ENCODE results near the gene TRIM40. TPM values are rescaled to one million over a fixed set of nuclear protein-coding genes. Genes with fewer than 3 reads are reported as not detected.
"Not testable (repeated sequence)": the region's sequence is repeated elsewhere in the genome, so short reads cannot be mapped to it uniquely, and the experiment has no call there.

The TRIM40 gene
- total and polyA plus RNA-seq, 5 donors from 2014 or later = 0.39 TPM; not detected in 4

- Mint-ChIP-seq H3K9me3 (peaks cover 0 to 1% (median 0%) of the 10 kb centered on the region in 7 donors), H3K4me3 (peak overlapping the region in 1 of 4 donors; percentile 32)
These were observed 31.3 kb upstream of the TRIM40 start for GRCh38 chr6:30104661-30105060.

GRCh38 chr6:30111266-30111856 lies 24.6 kb upstream of the TRIM40 start:
- Mint-ChIP-seq H3K4me1 (peaks cover 0 to 9% (median 0%) of the 10 kb centered on the region in 4 donors), H3K36me3 (no peaks in the 10 kb centered on the region), H3K9me3 (no peaks in the 10 kb centered on the region), H3K27ac (no peak overlapping the region), H3K4me3 (no peak overlapping the region), H3K27me3 (peaks cover 81% of the 10 kb centered on the region)
- Histone ChIP-seq H3K36me3 (ENCODE audit: control insufficient read depth, insufficient read depth, low read length) (no peaks in the 10 kb centered on the region), H3K27ac (ENCODE audit: insufficient read depth, low read length, poor library complexity, severe bottlenecking) (no peak overlapping the region), H3K4me3 (ENCODE audit: low read depth, low read length) (no peak overlapping the region), H3K9me3 (ENCODE audit: control insufficient read depth in 2 of 2, low read length in 2 of 2) (no peaks in the 10 kb centered on the region), H3K27me3 (ENCODE audit: control insufficient read depth, insufficient read depth, low read length) (peaks cover 34% of the 10 kb centered on the region), H3K4me1 (ENCODE audit: control insufficient read depth, insufficient read depth, low read length, poor library complexity, severe bottlenecking) (no peaks in the 10 kb centered on the region)
- DNase-seq = no peak
- ATAC-seq (ENCODE audit: low read depth in 2 of 2) = no peak

More at GRCh38 chr6:30104661-30105060, 31.3 kb upstream of the TRIM40 start:
- H3K9me3 ChIP-seq (ENCODE audit: control insufficient read depth in 2 of 2, low read length in 2 of 2) = no peaks in the 10 kb centered on the region
- no peak for ATAC-seq (ENCODE audit: low read depth in 2 of 2)
- H3K27me3 ChIP-seq (ENCODE audit: control insufficient read depth, insufficient read depth, low read length) = peaks cover 33% of the 10 kb centered on the region
- peaks cover 37% of the 10 kb centered on the region for H3K4me1 ChIP-seq (ENCODE audit: control insufficient read depth, insufficient read depth, low read length, poor library complexity, severe bottlenecking)
- H3K36me3 ChIP-seq (ENCODE audit: control insufficient read depth, insufficient read depth, low read length) = no peaks in the 10 kb centered on the region
- no peak overlapping the region for H3K27ac ChIP-seq (ENCODE audit: insufficient read depth, low read length, poor library complexity, severe bottlenecking)
- no peak overlapping the region for H3K27ac Mint-ChIP-seq
- no peak overlapping the region for H3K4me3 ChIP-seq (ENCODE audit: low read depth, low read length)
- H3K4me1 Mint-ChIP-seq = peaks cover 12 to 37% (median 27%) of the 10 kb centered on the region in 4 donors
- H3K36me3 Mint-ChIP-seq = no peaks in the 10 kb centered on the region
- H3K27me3 Mint-ChIP-seq = peaks cover 80% of the 10 kb centered on the region
- DNase-seq = no peak

GRCh38 chr6:30112402-30112994 lies 23.4 kb upstream of the TRIM40 start:
- Histone ChIP-seq H3K9me3 (ENCODE audit: control insufficient read depth in 2 of 2, low read length in 2 of 2) (no peaks in the 10 kb centered on the region), H3K36me3 (ENCODE audit: control insufficient read depth, insufficient read depth, low read length) (no peaks in the 10 kb centered on the region), H3K4me3 (ENCODE audit: low read depth, low read length) (no peak overlapping the region), H3K4me1 (ENCODE audit: control insufficient read depth, insufficient read depth, low read length, poor library complexity, severe bottlenecking) (no peaks in the 10 kb centered on the region), H3K27ac (ENCODE audit: insufficient read depth, low read length, poor library complexity, severe bottlenecking) (no peak overlapping the region), H3K27me3 (ENCODE audit: control insufficient read depth, insufficient read depth, low read length) (peaks cover 34% of the 10 kb centered on the region)
- Mint-ChIP-seq H3K9me3 (no peaks in the 10 kb centered on the region), H3K36me3 (no peaks in the 10 kb centered on the region), H3K4me1 (peaks cover 0 to 9% (median 0%) of the 10 kb centered on the region in 4 donors), H3K27me3 (peaks cover 70% of the 10 kb centered on the region), H3K27ac (no peak overlapping the region), H3K4me3 (no peak overlapping the region)
- ATAC-seq (ENCODE audit: low read depth in 2 of 2) = no peak
- no peak for DNase-seq

GRCh38 chr6:30113003-30113759 lies 22.8 kb upstream of the TRIM40 start, which contains the start of gene TRIM31:
Gene TRIM31 (minus strand): TSS chr6:30113090. CDS start chr6:30112805, 285 bp downstream.
- no peak within 1 kb of the TSS for H3K27ac Mint-ChIP-seq
- no peak within 1 kb of the TSS for H3K4me3 ChIP-seq (ENCODE audit: low read depth, low read length)

GRCh38 chr6:30113841-30114240 lies 22.1 kb upstream of the TRIM40 start:
- H3K4me3 Mint-ChIP-seq = no peak overlapping the region
- H3K27ac Mint-ChIP-seq = no peak overlapping the region
- Histone ChIP-seq H3K27ac (ENCODE audit: insufficient read depth, low read length, poor library complexity, severe bottlenecking) (no peak overlapping the region), H3K27me3 (ENCODE audit: control insufficient read depth, insufficient read depth, low read length) (peaks cover 31% of the 10 kb centered on the region), H3K4me1 (ENCODE audit: control insufficient read depth, insufficient read depth, low read length, poor library complexity, severe bottlenecking) (no peaks in the 10 kb centered on the region), H3K4me3 (ENCODE audit: low read depth, low read length) (no peak overlapping the region), H3K36me3 (ENCODE audit: control insufficient read depth, insufficient read depth, low read length) (no peaks in the 10 kb centered on the region), H3K9me3 (ENCODE audit: control insufficient read depth in 2 of 2, low read length in 2 of 2) (no peaks in the 10 kb centered on the region)
- no peaks in the 10 kb centered on the region for H3K36me3 Mint-ChIP-seq
- no peaks in the 10 kb centered on the region for H3K9me3 Mint-ChIP-seq
- ATAC-seq (ENCODE audit: low read depth in 2 of 2) (no peak), DNase-seq (no peak)
- H3K4me1 Mint-ChIP-seq = peaks cover 0 to 9% (median 0%) of the 10 kb centered on the region in 4 donors
- peaks cover 66% of the 10 kb centered on the region for H3K27me3 Mint-ChIP-seq

More at GRCh38 chr6:30113003-30113759, 22.8 kb upstream of the TRIM40 start, which contains the start of gene TRIM31:
- no peaks in the 10 kb centered on the region for H3K9me3 Mint-ChIP-seq
- no peak for DNase-seq
- H3K27ac ChIP-seq (ENCODE audit: insufficient read depth, low read length, poor library complexity, severe bottlenecking) = no peak within 1 kb of the TSS
- H3K4me3 Mint-ChIP-seq = no peak within 1 kb of the TSS
- no peak for ATAC-seq (ENCODE audit: low read depth in 2 of 2)
- no peaks in the 10 kb centered on the region for H3K36me3 ChIP-seq (ENCODE audit: control insufficient read depth, insufficient read depth, low read length)
- peaks cover 67% of the 10 kb centered on the region for H3K27me3 Mint-ChIP-seq
- no peaks in the 10 kb centered on the region for H3K36me3 Mint-ChIP-seq
- peaks cover 32% of the 10 kb centered on the region for H3K27me3 ChIP-seq (ENCODE audit: control insufficient read depth, insufficient read depth, low read length)
- no peaks in the 10 kb centered on the region for H3K9me3 ChIP-seq (ENCODE audit: control insufficient read depth in 2 of 2, low read length in 2 of 2)
- H3K4me1 Mint-ChIP-seq = peaks cover 0 to 9% (median 0%) of the 10 kb centered on the region in 4 donors
- no peaks in the 10 kb centered on the region for H3K4me1 ChIP-seq (ENCODE audit: control insufficient read depth, insufficient read depth, low read length, poor library complexity, severe bottlenecking)

- H3K27me3 ChIP-seq (ENCODE audit: control insufficient read depth, insufficient read depth, low read length) = peaks cover 22% of the 10 kb centered on the region
- Mint-ChIP-seq H3K27me3 (peaks cover 69% of the 10 kb centered on the region), H3K9me3 (no peaks in the 10 kb centered on the region), H3K4me3 (no peak overlapping the region), H3K4me1 (peaks cover 0 to 6% (median 0%) of the 10 kb centered on the region in 4 donors), H3K36me3 (no peaks in the 10 kb centered on the region), H3K27ac (no peak overlapping the region)
- no peak overlapping the region for H3K4me3 ChIP-seq (ENCODE audit: low read depth, low read length)
- no peaks in the 10 kb centered on the region for H3K9me3 ChIP-seq (ENCODE audit: control insufficient read depth in 2 of 2, low read length in 2 of 2)
- H3K27ac ChIP-seq (ENCODE audit: insufficient read depth, low read length, poor library complexity, severe bottlenecking) = no peak overlapping the region
- DNase-seq = no peak
- no peak for ATAC-seq (ENCODE audit: low read depth in 2 of 2)
- no peaks in the 10 kb centered on the region for H3K4me1 ChIP-seq (ENCODE audit: control insufficient read depth, insufficient read depth, low read length, poor library complexity, severe bottlenecking)
- H3K36me3 ChIP-seq (ENCODE audit: control insufficient read depth, insufficient read depth, low read length) = no peaks in the 10 kb centered on the region
These were observed 19.2 kb upstream of the TRIM40 start for GRCh38 chr6:30116724-30117123.

GRCh38 chr6:30118691-30119090 lies 17.2 kb upstream of the TRIM40 start:
- ATAC-seq (ENCODE audit: low read depth in 2 of 2); H3K9me3 Mint-ChIP-seq; H3K9me3 ChIP-seq (ENCODE audit: control insufficient read depth in 2 of 2, low read length in 2 of 2); H3K4me1 Mint-ChIP-seq; H3K36me3 Mint-ChIP-seq; H3K4me1 ChIP-seq (ENCODE audit: control insufficient read depth, insufficient read depth, low read length, poor library complexity, severe bottlenecking); H3K4me3 Mint-ChIP-seq; H3K4me3 ChIP-seq (ENCODE audit: low read depth, low read length); H3K27ac Mint-ChIP-seq; H3K27ac ChIP-seq (ENCODE audit: insufficient read depth, low read length, poor library complexity, severe bottlenecking); DNase-seq; H3K36me3 ChIP-seq (ENCODE audit: control insufficient read depth, insufficient read depth, low read length): not testable (repeated sequence)
- peaks cover 20% of the 10 kb centered on the region for H3K27me3 ChIP-seq (ENCODE audit: control insufficient read depth, insufficient read depth, low read length)
- peaks cover 65% of the 10 kb centered on the region for H3K27me3 Mint-ChIP-seq
